Stimulated activated CD4-positive, alpha-beta T cell treated with anti-CD3 and anti-CD28 coated beads, Interleukin-1b, Interleukin-23, amount 100 ng/mL, for 4 hours (primary cell): ENCODE data around the gene CYBA.

Experiments used
- DNase-seq, 2 donors: peaks; one replicate each; pipeline ENCODE4 v3.0.0-alpha.2; 2020; ENCODE audit warnings: low read depth in 2 of 2

CYBA gene

DNA sequence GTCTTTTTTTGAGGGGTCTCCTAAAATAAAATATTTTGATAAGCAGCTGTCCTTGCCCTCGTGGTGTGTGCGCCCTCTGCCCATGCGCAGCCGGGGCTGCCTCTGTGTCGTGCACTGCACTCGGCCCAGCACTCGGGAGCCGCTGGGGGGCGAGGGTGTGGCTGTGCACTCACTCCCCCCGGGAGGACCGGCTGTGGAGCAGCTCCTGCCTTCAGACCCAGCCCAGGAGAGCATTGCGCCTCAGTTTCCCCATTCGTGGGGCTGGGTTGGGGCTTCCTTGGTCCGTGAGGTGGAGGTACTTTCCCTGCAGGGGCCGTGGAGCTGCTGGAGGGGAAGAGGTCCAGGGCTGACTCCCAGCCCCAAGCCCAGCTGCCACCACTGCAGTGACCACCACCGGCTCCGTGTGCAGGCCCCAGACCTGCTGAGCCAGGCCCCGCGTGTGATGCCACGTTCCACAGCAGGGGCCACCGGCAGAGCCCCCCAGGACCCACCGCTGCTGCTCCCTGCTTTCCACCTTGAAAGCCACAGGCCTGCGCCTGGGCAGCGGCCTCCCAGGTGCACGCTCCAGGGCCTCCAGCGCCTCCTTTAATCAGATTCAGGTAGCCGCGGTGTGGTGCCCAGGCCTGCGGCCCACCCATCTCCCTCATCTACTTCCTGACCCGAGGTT, 18.8 kb downstream of the CYBA start:
- no peak for DNase-seq

DNA sequence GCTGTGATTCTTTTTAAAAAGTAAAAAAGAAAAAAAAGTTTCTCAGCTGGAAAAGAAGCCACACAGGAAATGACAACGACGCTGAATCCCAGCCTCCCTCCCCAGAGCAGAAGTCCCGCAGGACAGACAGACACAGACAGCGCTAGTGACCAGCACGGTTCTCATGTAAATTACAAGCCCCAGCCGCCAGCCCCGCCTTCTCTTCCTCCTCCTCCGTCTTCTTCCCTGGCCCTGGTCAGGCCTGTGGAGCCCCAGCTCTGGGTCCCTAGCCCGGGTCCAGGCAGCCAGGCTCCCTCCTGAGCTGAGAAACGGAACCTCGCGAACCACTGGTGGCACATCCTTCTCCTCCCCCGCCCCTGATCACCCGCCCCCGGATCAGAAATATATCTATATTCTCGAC, 19.5 kb downstream of the CYBA start:
- no peak for DNase-seq

DNA sequence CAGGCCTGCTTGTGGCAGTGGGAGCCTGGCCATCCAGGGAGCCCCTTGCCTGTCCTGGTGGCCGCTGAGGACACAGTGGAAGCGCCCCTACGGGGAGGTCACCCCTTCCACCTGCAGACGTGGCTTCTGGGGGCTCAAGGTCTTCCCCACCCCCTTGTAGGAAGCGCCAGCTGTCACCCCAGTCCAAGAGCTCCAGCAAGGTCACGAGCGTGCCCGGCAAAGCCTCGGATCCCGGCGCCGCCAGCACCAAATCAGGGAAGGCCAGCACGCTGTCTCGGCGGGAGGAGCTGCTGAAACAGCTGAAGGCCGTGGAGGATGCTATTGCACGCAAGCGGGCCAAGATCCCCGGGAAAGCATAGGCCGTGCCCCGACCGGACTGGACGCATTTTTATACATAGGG, 19.9 kb downstream of the CYBA start:
- DNase-seq: no peak

DNA sequence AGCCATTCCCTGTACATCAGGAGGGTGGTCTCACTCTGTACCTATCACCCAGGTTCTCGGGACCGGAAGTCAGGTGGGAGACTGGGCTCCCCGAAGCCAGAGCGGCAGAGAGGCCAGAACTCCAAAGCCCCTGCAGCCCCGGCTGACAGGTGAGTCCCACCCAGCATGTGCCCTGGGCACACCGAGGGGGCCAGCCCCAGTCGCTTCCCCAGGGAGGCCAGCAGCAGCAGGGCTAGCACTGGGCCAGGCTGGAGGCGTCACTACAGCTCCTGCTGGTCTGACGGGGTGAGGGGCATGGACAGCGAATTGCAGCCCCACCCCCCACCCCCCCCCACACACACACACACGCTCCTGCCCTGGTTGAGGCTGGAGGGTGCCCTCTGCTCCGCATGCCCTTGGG, 20.4 kb downstream of the CYBA start:
- no peak for DNase-seq

DNA sequence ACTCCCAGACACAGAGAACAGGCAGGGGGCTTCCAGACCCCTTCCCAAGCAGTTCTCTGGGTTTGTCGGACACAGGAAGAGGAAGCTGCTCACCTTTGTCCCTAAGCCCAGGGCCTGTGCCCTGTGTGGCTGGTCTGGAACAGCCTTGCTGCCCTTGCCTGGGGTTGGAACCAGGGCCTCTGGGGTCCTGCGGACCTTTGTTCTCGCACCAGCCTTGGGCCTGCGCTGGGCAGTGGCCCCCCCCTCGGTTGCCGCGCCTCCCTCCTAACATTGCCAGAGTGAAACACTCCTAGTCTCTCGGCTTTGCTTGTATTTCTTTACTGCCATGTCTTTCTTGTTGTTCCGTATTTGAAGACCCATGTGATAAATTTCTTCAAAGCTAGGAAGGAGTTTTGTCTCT, 21.0 kb downstream of the CYBA start:
- no peak for DNase-seq

DNA sequence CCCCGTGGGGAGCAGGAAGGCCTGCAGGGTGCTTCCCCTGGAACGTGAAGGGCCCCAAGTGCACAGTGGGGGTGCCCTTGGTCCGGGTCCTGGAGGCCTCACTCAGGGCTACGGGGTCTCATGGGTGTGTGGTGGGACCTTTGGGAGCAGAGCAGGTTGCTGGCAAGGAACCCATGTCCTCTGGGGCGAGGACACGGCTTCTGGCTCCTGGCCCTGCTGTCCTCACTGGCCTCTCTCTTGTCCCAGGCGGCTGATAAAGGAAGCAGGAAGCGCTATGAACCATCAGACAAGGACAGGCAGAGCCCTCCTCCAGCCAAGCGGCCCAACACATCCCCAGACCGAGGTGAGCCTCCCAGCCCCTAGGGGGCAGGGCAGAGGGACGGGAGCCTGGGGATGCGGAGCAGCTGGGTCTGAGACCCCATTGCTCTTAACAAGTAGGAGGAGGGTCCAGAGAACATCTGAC, 22.3 kb downstream of the CYBA start:
- DNase-seq: no peak

DNA sequence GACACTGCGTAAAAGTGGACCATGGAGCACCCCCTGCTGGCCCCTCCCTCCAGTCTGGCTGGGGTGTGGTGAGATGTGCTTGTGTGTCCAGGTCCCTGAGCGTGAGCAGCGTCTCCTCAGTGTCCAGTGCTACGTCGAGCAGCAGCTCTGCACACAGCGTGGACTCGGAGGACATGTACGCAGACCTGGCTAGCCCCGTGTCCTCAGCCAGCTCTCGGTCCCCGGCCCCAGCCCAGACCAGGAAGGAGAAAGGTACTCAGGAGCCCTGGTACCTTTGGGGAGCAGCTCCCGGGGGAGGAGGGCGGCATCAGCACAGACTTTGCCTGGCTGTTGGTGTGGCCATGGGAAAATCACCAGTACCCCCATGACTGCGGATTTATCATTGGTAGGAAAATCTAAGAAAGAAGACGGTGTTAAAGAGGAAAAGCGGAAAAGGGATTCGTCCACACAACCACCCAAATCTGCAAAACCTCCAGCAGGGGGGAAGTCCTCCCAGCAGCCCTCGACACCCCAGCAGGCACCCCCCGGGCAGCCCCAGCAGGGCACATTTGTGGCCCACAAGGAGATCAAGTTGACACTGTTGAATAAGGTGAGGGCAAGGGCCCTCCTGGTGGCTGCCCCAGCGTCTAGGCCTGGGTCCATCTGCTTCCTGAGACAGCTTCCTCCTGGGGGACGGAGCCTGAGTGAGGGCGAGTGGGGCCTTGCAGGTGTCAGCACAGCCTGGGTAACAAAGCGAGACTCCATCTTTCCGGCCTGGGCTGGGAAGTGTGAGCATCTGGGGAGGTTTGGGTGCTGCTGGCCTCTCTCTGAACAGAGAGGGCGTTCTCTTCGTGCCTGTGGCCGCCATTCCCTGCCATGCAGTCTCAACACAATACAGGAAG, 23.1 kb downstream of the CYBA start:
- DNase-seq: no peak

DNA sequence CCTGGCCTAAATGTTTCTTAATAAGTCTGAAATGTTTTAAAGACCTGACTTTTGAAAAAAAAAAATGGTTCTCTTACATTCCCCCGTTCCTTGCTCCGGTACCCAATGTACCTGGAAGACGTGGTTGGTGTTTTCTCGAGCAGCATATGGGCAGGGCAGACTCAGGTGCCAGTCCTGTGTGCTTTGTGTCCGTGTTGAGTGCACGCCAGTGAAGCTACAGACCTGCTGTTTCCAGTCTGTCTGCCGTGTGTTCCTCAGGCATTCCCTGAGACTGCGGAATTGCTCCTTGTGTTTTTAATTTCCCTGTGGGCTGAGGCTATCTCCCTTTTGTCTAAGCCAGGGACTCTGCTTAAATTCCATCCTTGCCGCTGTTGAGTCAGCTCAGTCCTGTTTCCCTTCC, 24.2 kb downstream of the CYBA start:
- DNase-seq: no peak

DNA sequence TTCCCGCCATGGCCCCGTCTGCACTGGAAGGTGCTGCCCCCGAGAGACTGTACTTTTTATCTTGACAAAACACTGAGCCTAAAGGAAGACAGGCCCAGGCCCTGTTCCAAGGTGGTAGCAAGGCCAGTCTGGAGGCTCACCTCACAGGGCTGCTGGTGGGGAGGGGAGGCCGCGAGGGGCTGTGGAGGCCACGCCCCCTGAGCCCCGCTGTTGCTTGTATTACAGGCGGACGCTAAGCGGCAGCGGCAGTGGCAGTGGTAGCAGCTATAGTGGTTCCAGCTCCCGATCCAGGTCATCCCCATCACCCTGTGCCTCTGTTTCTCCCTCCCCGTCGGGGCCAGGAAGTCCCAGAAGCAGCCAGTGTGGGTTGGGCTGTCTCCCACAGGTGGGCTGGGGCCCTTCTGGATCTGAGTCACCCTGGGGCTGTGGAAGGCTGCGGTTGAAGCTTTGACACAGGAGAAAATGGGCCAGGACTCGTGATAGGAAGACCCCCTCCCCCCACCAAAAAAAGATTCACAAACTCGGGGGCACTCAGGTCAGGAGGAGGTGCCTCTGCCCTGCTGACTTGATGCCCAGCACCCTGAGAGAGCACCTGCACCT, 25.8 kb downstream of the CYBA start:
- no peak for DNase-seq

DNA sequence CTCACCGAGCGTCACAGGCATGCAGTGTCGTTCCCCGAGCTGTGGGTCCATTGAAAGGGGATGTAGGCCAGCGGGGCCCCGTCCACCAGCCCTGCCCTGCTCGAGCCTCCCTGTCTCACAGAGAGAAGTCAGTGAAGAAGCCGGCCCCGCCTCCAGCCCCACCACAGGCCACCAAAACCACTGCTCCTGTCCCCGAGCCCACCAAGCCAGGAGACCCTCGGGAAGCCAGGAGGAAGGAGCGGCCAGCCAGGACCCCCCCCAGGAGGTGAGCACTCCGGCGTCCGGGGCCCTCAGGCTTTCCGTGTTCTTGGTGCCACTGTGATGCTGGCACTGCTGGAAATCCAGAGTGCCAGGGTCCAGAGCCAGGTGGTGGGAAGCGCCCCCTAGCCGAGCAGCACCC, 26.4 kb downstream of the CYBA start:
- DNase-seq: no peak

DNA sequence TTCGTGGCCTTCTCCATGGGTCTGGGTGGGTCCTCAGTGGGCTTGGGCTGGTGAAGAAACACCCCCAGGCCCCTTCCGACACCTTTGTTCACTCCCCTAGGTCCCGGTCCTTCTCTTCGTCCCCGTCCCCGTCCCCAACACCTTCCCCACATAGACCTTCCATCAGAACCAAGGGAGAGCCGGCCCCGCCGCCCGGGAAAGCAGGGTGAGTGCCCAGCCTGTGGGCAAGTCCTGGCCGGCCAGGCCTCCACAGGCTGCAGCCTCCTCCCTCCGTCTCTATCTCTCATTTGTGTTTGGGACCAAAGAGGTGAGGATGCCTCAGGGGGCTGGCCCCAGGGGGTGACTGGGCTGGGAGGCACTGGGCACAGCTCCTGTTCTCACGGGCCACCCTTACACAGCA, 27.0 kb downstream of the CYBA start:
- DNase-seq: no peak

DNA sequence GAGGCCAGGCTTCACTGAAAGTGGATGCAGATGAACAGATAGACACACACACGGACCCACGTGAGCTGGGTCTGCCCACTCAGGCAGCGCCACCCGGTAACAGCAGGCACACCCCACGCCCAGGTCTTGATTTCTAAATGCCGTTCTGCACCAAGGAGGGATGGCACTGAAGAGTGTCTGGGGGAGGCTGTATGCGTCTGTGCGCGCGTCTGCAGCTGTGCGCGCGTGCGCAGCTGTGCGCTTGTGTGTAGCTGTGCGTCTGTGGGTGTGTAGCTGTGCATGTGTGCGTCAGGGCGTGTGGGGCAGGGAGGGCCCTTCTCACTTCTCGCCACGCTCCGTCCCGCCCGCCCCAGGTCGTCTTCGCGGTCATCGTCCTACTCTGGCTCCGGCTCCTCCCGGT, 28.0 kb downstream of the CYBA start:
- DNase-seq: no peak

DNA sequence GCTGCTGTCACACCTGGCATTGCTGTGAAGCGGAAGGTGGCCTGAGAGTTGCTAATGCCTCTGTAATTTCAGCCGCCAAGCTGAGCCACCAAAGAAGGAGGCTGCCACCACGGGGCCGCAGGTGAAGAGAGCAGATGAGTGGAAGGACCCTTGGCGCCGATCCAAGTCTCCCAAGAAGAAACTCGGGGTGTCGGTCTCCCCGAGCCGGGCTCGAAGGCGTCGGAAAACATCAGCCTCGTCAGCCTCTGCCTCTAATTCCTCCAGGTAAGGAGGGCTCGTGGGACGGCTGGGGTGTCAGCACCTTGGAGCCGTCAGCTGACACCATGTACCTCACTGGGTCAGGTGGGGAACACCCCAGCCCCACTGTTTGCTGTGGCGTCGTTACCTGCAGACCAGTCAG, 28.7 kb downstream of the CYBA start:
- DNase-seq: no peak

DNA sequence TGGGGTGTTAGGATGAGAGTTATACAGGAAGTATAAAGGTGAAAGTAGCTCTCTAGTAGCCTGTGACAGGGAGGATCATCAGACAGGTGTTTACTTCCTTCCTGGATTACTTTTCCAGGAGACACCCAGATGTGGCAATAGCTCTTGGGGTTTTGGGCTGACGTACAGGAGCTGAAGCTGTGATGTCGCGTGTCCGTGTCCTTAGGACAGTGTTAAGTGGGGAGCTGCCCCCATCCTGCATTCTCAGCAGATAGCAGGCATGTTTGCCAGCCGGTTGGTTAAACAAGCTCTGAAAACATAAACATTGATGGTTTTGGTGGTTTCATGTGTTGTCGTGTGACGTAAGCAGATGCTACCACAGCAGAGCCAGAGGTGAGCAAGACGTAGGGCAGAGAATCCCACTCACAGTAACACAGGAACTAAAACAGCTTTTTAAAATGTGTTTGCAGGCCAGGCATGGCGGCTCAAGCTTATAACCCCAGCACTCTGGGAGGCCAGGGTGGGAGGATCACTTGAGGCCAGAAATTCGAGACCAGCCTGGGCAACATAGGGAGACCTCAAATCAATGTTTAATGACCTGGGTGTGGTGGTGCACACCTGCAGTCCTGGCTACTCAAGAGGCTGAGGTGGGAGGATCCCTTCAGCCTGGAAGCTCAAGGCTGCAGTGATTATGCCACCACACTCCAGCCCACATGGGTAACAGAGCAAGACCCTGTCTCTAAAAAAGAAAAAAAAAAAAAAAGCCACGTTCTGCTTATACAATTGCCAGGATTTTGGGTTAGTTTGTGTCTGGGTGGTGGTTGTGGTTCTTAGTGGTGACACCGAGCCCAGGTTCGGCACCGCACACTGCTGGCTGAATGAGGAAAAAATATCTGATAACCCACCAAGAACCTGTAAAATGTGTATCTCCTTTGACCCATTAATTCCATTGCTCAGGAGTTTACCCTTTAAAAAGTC, 30.7 kb downstream of the CYBA start:
- DNase-seq: peak in 1 of 2 donors; percentile 38

DNA sequence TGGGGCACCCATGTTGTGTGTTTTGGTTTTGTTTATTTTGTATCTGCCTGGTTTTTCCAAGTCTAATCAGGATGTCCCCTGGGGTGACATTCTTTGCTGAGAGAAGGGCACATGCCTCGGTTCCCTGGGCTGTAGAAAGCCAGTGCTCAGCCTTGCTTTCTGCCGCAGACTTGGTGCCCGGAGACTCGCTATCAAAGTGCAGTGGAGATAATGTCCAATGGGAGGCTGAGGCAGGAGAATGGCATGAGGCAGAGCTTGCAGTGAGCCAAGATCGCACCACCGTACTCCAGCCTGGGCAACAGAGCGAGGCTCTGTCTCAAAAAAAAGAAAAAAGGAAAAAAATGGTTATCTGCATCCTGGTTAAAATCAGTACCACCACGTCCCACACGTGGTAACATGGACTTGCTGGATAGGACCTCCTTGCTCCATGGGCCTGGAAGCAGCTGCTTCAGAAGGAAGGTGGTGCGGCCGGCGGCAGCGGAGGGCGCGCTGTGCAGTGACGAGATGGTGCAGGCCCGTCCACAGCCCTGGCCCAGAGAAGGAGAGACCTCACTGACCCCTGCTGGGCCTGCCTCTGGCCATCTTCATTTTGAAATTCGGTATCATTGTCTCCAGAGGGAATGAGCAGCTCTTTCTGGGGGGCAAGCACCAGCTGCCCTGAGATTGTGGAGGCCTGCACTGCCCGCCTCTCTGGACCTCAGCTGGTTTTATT, 31.7 kb downstream of the CYBA start:
- no peak for DNase-seq

DNA sequence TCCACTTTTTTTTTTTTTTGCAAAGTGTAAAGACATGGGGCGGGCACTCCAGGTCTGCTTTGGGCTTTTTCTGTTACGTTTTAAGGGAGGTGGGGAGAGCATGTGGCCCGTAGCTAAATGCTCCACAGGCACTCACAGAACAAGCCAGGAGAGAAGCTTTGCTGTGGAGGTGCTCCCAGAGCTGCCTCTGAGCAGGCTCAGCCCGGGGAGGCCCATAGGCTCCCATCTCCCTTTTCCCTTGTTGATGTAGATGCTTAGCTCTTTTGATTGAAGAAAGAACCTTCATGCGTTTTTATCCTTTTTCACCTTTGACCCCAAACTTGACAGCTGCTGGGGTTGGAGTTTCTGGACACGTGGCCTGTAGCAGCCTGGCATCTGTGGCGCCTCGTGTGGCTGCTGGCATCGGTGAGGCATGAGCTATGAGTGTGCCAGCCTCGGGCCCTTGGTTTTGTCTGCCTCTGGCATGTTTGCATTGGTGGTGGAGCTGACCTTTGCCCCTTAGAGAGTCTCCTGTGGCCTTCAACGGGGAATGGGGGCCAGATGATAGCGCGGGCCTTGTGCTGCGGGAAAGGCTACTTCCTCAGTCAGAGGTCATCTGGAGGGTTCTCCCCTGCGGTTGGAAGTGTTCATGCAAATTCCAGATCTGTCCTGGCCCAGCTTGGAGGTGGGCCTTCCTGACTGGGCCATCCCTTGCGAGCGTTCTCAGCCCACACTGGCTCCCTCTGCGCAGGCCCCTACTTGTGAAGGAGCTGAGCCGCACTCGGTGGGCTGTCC, 32.5 kb downstream of the CYBA start:
- no peak for DNase-seq

DNA sequence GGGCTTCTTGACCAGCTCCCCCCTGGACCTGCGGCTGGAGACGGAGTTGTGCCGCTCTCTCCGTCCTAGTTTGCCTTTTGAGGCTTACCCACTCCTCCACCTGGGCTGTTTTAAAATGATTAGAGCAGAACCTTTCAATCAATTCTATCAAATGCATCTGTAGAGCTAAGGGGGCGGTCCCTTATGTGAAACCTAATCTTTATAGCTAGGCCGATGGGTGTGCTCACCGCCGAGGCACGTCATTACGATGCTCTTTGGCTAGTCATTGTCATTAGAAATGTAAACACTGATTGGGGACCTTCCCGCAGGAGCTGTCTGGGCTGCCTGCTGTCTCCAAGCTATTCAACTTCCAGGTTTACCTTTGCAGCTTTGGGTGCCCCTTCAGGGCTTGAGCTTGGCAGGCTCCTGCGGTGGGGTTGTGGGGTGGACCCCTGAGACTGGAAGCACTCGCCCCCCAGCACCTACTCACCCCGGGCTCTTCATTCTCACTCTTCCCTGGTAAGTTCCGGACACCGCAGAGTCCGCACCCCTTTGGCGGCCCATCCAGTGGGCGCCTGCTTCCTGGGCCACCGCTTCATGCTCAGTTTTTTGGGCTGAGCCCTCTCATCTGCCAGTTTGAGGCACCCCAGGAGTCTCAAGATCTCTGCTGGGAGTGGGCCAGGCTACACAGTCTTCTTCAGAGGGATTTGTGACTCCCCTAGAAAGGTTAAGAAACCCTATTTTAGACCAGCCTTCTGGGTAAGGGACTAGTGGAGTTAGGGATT, 33.4 kb downstream of the CYBA start:
- no peak for DNase-seq

DNA sequence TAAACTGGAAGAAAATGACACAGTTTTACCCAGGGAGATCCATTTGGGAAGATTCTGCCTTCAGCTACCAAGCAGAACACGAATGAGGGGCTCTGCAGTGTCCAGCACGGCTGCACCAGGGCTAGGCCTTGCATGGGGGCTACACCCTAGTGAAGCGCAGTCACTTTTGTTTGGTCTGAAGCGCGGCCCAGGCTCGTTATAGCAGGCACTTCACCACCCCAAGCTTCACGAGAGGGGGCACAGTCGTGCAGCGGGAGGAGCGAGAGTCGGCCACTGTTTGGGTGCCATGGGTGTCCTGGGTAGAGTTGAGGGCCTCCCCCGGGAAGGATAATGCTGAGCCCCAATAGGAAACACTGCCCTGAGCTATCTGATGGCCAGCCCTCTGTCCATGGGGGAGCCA, 34.1 kb downstream of the CYBA start:
- no peak for DNase-seq

DNA sequence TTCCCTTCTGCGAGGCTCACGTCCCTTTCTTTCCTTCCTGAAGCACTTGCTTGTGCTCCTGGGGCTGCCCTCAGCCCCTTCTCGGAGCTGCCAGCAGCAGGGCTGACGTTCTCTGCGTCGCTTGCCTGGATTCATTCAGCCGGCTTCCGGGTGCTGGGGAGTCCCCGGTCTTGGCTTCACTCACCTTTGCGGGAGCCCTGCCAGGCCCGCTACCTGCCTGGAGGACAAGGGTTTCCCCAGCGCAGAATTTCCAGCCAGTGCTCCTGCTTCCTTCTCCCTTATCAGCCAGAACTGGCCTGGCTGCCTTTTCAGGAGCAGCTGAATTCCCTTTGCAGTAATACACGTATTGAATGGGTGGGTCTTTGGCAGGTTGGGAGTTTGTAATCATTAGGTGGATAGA, 34.5 kb downstream of the CYBA start:
- no peak for DNase-seq
